HG02759 (cell line): ENCODE data around the gene ANKRD13A.

ENCODE experiments used
- ATAC-seq: cut with Tn5 transposase; IDR thresholded peaks from one replicate; pipeline ENCODE4 v1.9.1; 2021; ENCODE audit warnings: mild to moderate bottlenecking, moderate library complexity; ENCODE audit not compliant: unreplicated experiment

ANKRD13A gene

DNA sequence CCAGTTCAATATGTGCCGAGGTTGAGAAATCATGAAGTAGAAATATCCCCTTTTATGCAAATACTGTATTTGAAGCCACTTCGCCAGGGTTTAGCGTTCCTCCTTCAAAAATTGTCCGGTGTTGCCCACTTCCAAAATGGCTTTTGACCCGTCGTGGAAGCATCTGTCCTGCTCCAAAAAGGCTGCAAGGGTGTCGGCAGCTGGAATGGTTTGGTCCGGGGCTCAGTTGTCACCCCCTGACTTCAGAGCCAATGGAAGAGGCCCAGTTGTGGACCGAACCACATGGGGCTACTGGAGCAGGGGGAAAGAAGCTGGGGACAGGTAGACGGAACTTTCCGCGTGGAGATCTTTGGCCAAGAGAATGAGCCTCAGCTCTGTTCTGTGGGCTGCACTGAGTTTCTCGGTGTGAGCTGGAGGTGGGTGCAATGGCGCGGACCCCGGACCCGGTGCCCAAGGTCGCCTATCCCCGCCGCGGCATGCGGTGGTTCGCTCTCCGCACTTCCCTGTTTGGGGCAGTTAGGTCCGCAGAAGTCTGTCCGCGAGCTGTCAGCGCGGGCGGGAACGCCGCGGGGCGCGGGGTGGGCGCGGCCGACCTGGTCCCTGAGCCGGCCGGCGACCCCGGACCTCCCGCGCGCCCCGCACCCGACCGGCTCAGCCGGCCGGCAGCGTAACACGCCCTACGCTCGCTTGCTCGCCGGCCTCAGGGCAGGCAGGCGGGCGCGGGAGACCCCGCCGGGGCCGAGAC, at the start of gene ANKRD13A:
Gene ANKRD13A, plus strand, starts transcription at position 527 of the 745 bp plus-strand sequence. CDS start 259 bp downstream, outside the sequence.
- peak; percentile 54 for ATAC-seq

DNA sequence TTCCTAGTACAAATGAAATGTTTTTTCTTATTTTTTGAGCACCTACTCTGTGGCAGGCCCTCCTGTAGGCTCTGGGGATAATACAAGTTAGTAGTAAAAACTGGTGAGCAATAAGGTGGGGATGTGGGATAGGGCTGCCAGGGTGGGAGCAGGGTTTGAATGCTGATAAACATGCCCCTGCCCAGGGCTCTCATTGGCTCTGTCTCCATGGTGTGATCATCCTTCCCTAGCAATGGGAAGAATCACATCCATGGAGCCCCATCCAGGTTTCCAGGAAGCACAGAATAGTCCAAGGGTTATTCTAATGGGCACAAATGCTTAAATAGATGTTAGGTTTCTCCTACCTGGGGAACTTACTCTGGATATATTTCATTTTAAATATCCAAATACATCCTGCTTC, 48.6 kb upstream of the ANKRD13A start:
- no peak for ATAC-seq

DNA sequence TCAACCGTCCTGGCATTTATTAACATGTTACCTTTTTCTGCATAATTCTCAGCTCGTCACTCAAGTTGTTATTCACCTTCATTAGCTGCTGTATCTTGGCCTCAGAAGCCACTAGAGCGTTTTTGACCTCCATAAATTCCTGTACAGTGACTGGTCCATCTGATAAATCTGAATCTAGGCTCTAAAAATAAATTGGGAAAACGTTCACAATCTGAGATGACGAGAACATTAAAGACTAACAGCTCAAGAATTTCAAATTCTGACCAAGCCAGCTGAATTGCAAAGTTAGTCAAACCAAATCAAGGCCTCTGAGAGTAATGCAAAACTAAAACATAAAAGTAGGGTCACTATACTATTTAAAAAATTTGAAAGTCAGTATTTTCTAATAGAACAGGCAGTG, 48.1 kb upstream of the ANKRD13A start:
- no peak for ATAC-seq

DNA sequence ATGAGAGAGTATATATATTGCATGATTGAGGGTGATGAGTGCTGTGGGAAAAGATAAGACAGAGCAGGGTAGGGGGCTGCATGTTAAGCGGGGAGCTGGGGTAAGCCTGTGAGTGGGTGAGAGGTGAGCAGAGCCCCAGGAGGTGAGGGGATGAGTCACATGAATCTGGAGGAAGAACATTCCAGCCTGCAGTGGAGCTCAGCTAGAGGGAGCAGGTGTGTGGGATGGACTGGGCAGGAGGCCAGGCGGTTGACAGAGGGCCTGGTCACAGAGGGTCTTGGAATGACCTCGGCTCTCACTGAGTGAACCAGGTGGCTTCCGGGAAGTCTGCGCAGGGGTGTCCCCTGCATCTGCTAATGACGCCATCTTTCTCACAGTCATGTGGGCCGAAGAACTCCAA, 47.5 kb upstream of the ANKRD13A start:
- no peak for ATAC-seq

DNA sequence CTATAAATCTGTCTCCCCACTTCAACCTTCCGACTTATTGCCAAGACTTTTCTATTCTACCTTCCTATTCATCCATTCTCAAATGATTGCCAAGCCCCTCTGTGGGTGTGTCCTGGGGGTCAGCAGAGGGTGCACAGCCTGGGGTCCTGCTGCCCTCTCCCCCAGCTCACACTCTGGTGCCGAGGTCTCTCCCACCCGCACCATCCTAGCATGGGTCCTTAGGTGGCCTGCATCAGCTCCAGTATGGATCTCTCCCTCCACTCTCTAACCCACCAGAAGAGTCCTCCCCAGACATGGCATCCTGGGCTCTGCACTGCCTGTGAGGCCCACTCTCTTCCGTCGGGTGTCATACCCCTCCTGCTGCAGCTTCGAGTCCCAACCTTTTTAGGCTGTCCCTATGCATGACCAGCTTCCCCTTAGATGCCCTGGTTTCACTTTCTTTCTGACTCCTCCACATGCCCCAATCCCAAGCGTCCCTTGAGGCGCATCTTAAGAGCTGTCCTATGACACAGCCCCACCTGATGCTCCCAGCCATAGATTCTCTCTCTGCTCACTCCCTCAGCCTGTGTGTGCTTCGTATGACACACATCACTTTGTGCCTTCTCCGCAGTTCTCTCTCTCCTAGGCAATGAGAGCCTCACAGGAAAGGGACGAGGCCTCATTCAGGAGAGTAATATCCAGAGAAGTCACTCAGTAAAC, 46.9 kb upstream of the ANKRD13A start:
- no peak for ATAC-seq

DNA sequence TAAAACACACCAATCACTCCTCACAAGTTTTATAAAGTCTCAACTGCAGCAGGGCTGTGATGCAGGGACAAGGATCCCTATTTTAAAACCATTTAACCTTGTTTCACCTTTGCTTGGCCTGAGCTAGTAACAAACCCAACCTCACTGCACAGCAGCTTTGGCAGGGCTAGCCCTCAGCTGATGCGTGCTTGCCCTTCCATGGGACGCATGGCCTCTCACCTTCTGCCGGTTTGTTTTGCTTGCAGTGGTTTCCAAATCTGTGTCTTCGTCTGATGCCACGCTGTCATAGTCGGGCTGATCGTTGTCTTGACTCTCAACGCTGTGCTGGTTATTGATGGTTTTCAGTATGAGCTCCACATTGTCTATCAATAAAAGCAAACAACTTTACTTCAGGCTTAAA, 46.4 kb upstream of the ANKRD13A start:
- no peak for ATAC-seq

DNA sequence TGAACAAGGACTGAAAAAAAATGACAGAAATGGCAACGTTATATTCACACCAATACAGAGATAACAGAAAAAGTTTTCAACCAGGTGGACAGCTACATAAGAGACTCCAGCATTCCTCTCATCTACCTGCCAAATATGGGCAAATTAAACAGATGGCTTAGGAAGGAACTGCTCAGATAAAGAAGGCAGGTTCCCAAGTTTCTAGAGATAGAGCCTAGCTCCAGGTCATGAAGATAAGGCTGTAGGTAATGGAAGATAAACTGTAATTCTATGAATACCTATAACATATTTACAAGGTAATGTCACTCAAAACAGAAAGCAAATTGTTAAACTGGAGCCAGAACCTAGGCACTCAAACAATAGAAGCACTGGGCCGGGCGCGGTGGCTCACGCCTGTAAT, 45.6 kb upstream of the ANKRD13A start:
- no peak for ATAC-seq

DNA sequence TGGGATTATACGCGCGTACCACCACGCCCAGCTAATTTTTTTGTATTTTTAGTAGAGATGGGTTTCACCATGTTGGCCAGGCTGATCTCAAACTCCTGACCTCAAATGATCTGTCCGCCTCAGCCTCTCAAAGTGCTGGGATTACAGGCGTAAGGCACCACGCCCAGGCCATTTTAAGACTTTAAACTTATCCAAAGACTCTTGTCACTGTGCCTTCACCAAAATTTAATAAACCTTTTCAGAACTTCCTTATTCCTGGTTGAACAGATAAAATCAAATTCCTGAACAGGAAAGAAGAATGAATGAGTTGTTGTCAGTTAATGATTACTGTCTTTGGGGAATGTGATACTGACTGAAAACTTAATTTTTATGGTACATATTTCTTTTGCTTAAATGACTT, 40.9 kb upstream of the ANKRD13A start:
- ATAC-seq, result no peak

DNA sequence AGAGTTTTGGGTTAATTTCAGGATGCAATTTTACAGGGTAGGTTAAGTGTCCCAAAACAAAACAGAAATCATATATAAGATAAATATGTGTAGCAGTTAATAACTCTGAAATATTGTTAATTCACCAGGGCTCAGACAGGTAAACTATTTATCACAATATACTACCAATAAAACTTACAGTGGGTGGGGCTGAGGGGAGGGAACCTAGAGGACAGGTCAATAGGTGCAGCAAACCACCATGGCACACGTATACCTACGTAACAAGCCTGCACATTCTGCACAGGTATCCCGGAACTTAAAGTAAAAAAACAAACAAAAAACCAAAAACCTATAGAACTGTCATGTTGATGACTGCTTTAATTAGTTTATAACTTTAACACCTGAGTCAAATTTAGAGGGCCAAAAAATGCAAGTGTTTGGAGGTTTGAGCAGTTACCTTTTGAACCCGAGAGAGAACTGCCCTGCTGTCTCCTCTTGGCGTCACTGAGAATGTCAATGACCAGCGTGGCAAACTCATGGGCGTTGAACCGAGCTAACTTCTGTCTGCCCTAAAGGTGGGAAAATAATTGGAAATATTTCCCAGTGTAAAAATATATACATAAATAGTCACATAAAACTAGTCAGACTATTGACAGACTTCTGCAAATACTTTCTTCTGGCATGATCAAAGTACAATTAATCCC, 39.7 kb upstream of the ANKRD13A start:
- ATAC-seq, result no peak

DNA sequence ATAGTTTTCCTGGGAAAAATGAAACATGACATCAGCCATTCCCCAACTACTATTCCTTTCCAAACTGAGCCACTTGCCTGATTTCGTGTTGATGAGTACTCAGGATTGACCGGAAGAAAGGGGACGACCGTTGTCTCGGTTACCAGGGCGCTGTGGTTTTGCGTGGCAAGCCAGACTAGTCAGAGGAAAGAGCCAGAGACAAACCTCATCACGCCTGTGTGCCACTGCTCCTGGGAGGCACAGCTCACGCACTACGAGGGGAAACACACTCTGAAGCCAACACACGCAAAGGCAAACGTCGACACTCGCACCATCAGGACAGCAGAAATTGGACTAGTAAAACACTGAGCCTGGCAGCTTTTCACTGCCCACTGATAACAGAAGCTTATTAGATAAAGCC, 38.0 kb upstream of the ANKRD13A start:
- ATAC-seq, result no peak

DNA sequence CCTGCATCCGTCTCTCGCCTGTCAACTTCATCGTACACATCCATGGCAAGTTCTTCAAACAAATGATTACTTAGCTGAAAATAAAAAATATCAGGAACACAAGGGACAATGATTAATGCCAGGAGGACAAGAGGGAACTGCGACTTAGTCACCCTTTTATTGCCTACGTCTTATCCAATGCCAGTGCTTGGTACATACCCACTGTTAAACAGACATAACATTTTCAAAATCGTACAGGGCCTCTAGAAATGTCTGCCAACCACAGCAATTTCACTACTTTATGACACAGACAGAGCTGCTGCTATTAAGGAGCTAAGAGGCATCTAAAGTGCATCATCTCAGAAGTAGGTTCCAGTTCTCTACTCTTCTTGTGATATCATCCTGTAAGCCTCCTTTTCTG, 37.6 kb upstream of the ANKRD13A start:
- ATAC-seq, result no peak

DNA sequence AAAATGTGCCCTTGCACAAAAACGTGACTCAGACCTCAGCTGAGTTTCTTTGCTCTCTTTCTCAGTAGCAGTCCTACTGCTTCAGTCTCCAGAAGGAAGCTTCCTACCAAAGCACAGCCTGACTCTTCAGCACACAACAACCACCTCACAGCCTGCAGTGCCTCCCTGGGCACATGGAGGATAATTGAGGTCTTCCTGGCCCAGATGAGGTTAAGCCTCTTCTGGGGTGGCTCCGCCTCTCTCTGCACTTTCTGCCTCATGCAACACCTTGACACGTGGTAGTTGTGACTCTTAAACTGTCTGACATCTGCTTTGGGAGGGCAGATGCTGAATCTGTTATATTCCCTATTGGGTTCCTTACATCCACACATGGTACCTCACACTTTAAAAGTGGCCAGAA, 36.8 kb upstream of the ANKRD13A start:
- no peak for ATAC-seq

DNA sequence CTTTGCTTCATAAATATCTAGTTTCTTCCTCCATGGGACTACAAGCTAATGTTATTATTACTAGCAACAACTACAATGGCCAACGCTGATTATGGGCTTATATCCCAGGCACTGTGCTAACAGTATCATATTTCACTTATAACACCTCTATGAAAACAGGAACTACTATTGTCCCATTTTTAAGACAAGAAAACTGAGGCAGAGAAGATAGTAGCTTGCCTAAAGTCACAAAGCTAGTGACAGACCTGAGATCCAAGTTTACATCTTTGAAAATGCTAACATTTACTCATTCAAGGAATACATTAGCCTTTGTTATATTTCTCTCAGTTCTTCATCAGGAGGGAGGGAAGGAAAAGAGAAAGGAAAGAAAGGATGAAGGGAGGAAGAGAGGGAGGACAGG, 35.9 kb upstream of the ANKRD13A start:
- ATAC-seq, result no peak

DNA sequence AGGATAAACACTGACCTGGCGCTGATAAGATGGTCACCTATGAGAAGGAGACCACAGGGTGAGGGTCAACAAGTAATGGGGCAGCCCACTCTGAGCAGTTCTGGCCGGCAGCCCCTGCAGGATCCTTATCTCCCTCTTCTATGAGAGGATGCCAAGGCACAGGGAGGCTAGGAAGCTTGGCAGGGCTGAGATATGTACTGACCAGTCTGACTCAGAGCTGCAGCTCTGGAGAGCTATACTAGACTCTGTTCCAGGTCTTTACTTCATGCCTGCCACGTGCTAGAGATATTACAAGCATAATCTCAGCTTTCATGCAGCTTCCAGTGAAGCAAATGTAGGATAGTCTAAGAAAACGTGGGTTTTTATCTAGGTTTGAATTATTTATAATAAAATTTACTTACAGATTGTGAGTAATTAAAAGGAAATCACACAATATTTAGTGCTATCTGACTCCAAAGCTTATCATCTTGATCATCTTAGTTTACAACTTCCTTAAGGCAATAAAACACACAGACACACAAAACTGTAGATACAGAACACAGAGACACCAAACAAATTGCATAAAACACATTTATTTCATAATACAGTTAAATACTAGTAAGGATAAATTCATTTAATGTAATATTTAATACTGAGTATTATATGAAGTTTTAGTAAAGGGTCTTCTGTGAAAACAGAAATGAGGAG, 35.3 kb upstream of the ANKRD13A start:
- no peak for ATAC-seq

DNA sequence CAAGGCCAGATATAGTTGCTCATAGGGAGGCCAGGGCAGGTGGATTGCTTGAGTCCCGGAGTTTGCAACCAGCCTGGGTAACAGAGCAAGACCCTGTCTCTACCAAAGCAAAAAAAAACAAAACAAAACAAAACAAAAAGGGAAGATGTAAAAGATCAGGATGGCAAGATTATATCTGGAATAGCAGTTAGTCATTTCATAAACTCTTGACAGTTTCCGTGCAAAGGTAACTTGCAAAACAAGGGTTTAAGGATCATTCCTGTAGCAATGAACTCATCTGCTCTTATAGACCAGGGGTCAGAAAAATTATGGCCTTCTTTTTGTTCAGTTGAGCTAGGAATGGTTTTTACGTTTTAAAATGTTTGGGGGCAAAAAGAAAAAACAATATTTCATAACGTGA, 32.7 kb upstream of the ANKRD13A start:
- no peak for ATAC-seq

DNA sequence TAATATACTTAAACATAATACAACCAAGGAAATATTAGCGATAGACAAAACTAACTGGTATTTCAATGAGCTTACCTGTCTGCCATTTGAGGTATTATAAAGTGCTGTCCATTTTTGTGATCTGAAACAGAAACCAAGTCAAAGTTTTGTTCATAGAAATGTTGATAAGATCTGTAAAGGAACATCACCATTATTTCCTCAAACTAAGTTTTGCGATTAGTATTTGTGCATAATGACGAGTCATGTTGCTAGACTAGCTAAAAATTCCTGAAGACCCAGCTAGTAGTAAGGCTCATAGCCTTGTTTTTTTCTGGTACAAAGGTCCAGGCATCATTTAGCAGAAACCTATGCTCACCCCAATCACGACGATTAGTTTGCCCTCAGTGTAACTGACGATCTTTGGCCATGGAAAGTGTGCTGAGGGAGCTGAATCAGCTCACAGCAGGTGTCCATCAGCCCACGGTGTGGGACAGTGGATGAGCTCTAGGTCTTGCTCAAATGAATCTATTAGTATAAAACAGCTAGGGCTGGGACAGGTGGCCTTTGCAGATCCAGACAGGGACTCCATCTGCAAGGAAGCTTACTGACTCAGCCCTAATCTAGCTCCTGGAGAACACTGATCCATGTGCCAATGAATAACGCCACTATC, 31.7 kb upstream of the ANKRD13A start:
- no peak for ATAC-seq

DNA sequence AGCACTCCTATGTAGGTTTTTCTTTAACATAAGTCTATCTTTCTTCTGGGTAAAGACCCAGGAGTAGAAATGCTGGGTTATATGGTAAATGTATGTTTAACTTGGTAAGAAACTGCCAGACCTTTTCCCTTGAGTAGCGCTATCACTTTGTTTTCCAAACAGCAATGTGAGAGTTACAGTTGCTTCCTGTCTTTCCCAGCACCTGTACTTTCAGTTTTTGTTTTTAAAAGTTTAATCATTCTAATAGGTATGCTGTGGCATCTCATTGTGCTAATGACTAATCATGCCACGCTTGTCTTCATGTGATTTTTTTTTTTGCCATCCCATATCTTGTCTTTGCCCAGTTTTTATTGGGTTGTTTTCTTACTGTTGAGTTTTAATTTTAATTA, 31.2 kb upstream of the ANKRD13A start:
- no peak for ATAC-seq

DNA sequence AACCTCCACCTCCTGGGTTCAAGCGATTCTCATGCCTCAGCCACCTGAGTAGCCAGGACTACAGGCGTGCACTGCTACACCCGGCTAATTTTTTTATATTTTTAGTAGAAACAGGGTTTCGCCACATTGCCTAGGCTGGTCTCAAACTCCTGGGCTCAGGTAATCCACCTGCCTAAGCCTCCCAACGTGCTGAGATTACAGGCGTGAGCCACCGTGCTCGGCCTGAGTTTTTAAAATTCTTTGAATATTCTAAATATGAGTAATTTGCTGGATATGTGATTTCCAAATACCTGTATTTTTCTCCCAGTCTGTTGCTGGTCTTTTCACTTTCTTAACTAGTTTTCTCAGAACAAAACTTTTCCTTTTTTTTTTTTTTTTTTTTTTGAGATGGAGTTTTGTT, 30.4 kb upstream of the ANKRD13A start:
- no peak for ATAC-seq

DNA sequence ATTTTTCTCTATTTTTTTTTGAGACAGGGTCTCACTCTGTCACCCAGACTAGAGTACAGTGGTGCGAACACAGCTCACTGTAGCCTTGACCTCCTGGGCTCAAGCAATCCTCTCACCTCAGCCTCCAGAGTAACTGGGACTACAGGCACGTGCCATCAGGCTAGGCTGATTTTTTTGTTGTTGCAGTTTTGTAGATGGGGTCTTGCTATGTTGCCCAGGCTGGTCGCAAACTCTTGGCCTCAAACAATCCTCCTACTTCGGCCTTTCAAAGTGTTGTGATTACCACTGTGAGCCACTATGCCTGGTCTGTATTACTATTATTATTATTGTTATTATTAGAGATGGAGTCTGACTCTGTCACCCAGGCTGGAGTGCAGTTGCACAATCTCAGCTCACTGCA, 26.4 kb upstream of the ANKRD13A start:
- no peak for ATAC-seq

DNA sequence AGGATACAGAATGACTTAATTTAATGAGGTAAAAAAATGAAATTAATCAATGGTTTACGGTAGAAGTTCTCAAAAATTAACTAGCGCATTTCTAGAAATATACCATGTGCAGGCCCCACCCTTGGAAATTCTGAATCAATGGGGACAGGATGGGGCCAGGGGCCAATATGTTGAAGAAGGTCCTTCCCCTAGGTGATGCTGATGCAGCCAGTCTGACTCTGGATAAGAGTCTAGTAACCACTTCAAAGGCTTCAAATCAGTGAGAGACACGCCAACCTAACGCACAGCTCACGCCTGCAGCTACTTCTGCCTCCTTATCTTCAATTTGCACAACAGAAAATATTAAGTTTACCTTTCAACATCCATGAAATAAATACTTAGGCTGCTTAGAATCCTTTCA, 17.9 kb upstream of the ANKRD13A start:
- ATAC-seq, result no peak

DNA sequence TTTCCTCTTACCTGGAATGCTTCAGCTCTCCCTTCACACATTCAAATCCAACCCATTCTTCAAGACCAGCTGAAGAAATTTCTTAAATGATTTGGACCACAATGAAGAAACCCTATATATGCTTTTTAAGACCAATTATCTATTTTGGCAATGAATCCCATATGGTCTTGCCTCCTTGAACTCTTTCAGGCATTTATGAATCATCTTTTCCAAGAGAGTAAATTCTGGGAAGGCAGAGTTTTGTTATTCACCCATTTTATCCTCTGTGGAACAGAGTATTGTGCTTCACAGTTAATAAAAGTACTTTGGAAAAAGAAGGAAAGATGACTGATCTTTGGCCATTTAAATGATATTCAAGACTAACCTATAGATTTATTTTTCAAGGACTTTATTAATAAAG, 17.0 kb upstream of the ANKRD13A start:
- no peak for ATAC-seq
